K562 (cell line): ENCODE data around the gene VPS11. TPM values are rescaled to one million over a fixed set of nuclear protein-coding genes. Genes with fewer than 3 reads are reported as not detected.

ENCODE experiments used
- CBX1 ChIP-seq: sonication (generic); IDR thresholded peaks from 2 replicates; pipeline ENCODE4 v1.6.1; 2016; ENCODE audit warnings: antibody characterized with exemption, low read depth, mild to moderate bottlenecking
- EP400 ChIP-seq: fragments of 450-650 bp; IDR thresholded peaks from 2 replicates; pipeline ENCODE4 v1.6.1; 2017; ENCODE audit warnings: antibody characterized with exemption, mild to moderate bottlenecking, moderate library complexity
- FOXJ2 ChIP-seq: fragments of 200-800 bp; sonication (Bioruptor generic); IDR thresholded peaks from 2 replicates; pipeline ENCODE4 v1.6.1; 2016; ENCODE audit warnings: missing genetic modification characterization, missing compliant biosample characterization
- GABPA ChIP-seq: fragments of 200-800 bp; sonication (Bioruptor generic); conservative IDR thresholded peaks from 2 replicates; pipeline ENCODE4 v1.6.1; 2016; ENCODE audit warnings: low read depth, missing genetic modification characterization, missing compliant biosample characterization
- GATAD2B ChIP-seq: fragments of 450-650 bp; IDR thresholded peaks from 2 replicates; pipeline ENCODE4 v1.6.1; 2017; ENCODE audit warnings: mild to moderate bottlenecking, borderline replicate concordance
- HNRNPUL1 ChIP-seq: fragments of 200-400 bp; formaldehyde crosslinking; IDR thresholded peaks from 2 replicates; pipeline ENCODE4 v1.6.1; 2017; ENCODE audit warnings: low read length
- JUN ChIP-seq, 2 experiments: sonication (generic) in 1 of 2; formaldehyde crosslinking in 1 of 2; IDR thresholded peaks; 2 replicates each; pipeline versions ENCODE4 v1.6.1 to v1.8.0; 2012 to 2022; ENCODE audit warnings: borderline replicate concordance in 2 of 2, mild to moderate bottlenecking in 2 of 2, improper control_type of control experiment in 1 of 2, low read depth in 1 of 2, low read length in 1 of 2, missing genetic modification reagents in 1 of 2
- JUND ChIP-seq, 2 experiments: IDR thresholded peaks; 2 replicates in 1 of 2; 3 replicates in 1 of 2; pipeline ENCODE4 v1.6.1; 2011; ENCODE audit warnings: borderline replicate concordance in 2 of 2, low read depth in 2 of 2, low read length in 2 of 2, improper control_type of control experiment in 1 of 2, missing biosample characterization in 1 of 2, missing genetic modification characterization in 1 of 2, missing genetic modification reagents in 1 of 2
- KLF10 ChIP-seq: fragments of 250-450 bp; sonication (Bioruptor Pico); IDR thresholded peaks from 2 replicates; pipeline ENCODE4 v1.6.1; 2021; ENCODE audit warnings: matching md5 sums
- POLR2AphosphoS2 ChIP-seq: IDR thresholded peaks from 2 replicates; pipeline ENCODE4 v1.6.1; 2012; ENCODE audit warnings: low read length, improper control_type of control experiment
- SAFB2 ChIP-seq: fragments of 200-400 bp; formaldehyde crosslinking; IDR thresholded peaks from 2 replicates; pipeline ENCODE4 v1.6.1; 2018; ENCODE audit warnings: borderline replicate concordance, low read length, low read depth, moderate library complexity; ENCODE audit not compliant: severe bottlenecking
- TCF7 ChIP-seq: sonication (generic); IDR thresholded peaks from 2 replicates; pipeline ENCODE4 v1.6.1; 2016; ENCODE audit warnings: antibody characterized with exemption, borderline replicate concordance
- TEAD2 ChIP-seq: fragments of 450-650 bp; IDR thresholded peaks from 2 replicates; pipeline ENCODE4 v1.6.1; 2016; ENCODE audit warnings: missing genetic modification characterization, control low read depth, missing compliant biosample characterization
- XRCC5 ChIP-seq: fragments of 200-400 bp; formaldehyde crosslinking; IDR thresholded peaks from 2 replicates; pipeline ENCODE4 v1.6.1; 2017; ENCODE audit warnings: low read depth, mild to moderate bottlenecking, low read length
- ZNF263 ChIP-seq: sonication (generic); formaldehyde crosslinking; IDR thresholded peaks from 2 replicates; pipeline ENCODE4 v1.8.0; 2022; ENCODE audit warnings: mild to moderate bottlenecking, missing genetic modification reagents, borderline replicate concordance
- ZNF347 ChIP-seq: fragments of 450-650 bp; formaldehyde crosslinking; IDR thresholded peaks from 2 replicates; pipeline ENCODE4 v1.4.0; 2020; ENCODE audit warnings: low read depth, mild to moderate bottlenecking, moderate library complexity
- ZNF445 ChIP-seq: fragments of 250-450 bp; sonication (Bioruptor Pico); IDR thresholded peaks from 2 replicates; pipeline ENCODE4 v1.4.0; 2020; ENCODE audit warnings: low read depth, mild to moderate bottlenecking, moderate library complexity
- polyA plus RNA-seq, 8 experiments: library from polyadenylated mRNA; depleted of rRNA in 4 of 8; stranded (reverse) in 5 of 8; unstranded in 3 of 8; fragments of >200 nt; fragmentation: Nextera tagmentation in 2 of 8; fragmentation: Illumina TruSeq in 1 of 8; extraction: Ambion mirVana in 2 of 8; extraction: Trizol in 1 of 8; gene quantifications; 2 replicates each; pipeline versions ENCODE4 v1.2.1 to v1.2.3, GENCODE V29; 2011 to 2014; ENCODE audit warnings: inconsistent platforms in 1 of 8, missing spikeins in 1 of 8
- total RNA-seq, 7 experiments: library from RNA; depleted of rRNA in 6 of 7; stranded (reverse); fragments of >200 nt in 6 of 7; fragmentation: Illumina TruSeq in 2 of 7; extraction: Trizol in 2 of 7; gene quantifications; 2 replicates each; pipeline versions ENCODE4 v1.2.1 to v1.2.3, GENCODE V29; 2011 to 2021; ENCODE audit warnings: low replicate concordance in 1 of 7
- TF ChIP-seq, protein P1 (sequence below): fragments of 450-650 bp; conservative IDR thresholded peaks from 2 replicates; pipeline ENCODE4 v1.6.1; 2016; ENCODE audit warnings: missing genetic modification characterization, low read depth, mild to moderate bottlenecking, missing compliant biosample characterization, moderate library complexity
- TF ChIP-seq, protein P2 (sequence below): fragments of 450-650 bp; IDR thresholded peaks from 2 replicates; pipeline ENCODE4 v1.6.1; 2016
- TF ChIP-seq, protein P3 (sequence below): sonication (generic); formaldehyde crosslinking; IDR thresholded peaks from 2 replicates; pipeline ENCODE4 v1.8.1; 2022; ENCODE audit warnings: missing genetic modification reagents
- TF ChIP-seq, protein P4 (sequence below): fragments of 450-650 bp; IDR thresholded peaks from 2 replicates; pipeline ENCODE4 v1.6.1; 2014; ENCODE audit warnings: low read depth, mild to moderate bottlenecking, moderate library complexity, borderline replicate concordance

Gene VPS11
- total and polyA plus RNA-seq, 9 of the 15 experiments (the other 6 are each of a cell fraction or from before 2014, with no cell fraction given): 14.1 to 35.5 (median 27.5) TPM

DNA sequence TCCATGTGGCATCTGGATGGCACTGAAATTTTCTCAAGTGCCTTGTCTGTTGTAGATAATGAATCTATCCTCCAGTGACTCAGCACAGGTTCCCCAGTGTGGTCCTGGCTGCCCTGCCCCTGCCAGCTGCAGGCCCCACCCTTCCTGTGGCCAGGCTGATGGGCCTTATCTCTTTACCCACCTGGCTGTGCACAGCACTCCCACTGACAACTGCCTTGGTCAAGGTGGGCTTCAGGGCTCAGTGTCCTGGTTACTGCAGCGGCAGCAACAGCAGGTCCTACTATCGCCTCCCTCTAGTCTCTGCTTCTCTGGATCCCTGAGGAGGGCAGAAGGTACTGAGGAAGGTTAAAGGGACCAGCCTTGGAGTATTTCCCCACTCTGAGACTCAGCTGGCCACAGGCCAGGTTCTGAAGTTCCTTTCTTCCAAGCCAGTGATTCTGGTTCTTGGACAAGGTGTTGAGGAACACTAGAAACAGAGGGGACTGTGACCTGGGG lies 20.2 kb downstream of the VPS11 start (continued):
- TF ChIP-seq, protein P1, sequence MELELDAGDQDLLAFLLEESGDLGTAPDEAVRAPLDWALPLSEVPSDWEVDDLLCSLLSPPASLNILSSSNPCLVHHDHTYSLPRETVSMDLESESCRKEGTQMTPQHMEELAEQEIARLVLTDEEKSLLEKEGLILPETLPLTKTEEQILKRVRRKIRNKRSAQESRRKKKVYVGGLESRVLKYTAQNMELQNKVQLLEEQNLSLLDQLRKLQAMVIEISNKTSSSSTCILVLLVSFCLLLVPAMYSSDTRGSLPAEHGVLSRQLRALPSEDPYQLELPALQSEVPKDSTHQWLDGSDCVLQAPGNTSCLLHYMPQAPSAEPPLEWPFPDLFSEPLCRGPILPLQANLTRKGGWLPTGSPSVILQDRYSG (tag): peak; percentile 83; the same call in 1 of the 2 replicates
- TF ChIP-seq GABPA (tag) (peak; percentile 44; the same call in 1 of the 2 replicates), FOXJ2 (tag) (0 out of 2 replicates have a peak, but pooled peaks have one; percentile 28), POLR2AphosphoS2 (no peak; the same call in 1 of the 2 replicates), EP400 (peak; percentile 69), TEAD2 (tag) (no peak), SAFB2 (no peak), TCF7 (0 out of 2 replicates have a peak, but pooled peaks have one; percentile 61), ZNF263 (CRISPR knock-in tag) (0 out of 2 replicates have a peak, but pooled peaks have one; percentile 21), JUN (IDR thresholded peaks at IDR 0.05; ENCODE audit: borderline replicate concordance, low read depth, low read length) (peak; percentile 62; the same call in 1 of the 2 replicates), JUN (CRISPR knock-in tag; IDR thresholded peaks at IDR 0.05; ENCODE audit: borderline replicate concordance) (no peak), XRCC5 (no peak; the same call in 1 of the 2 replicates), HNRNPUL1 (no peak), KLF10 (no peak), JUND (IDR thresholded peaks at IDR 0.05; ENCODE audit: borderline replicate concordance, low read depth, low read length) (peak; percentile 85), JUND (tag; IDR thresholded peaks at IDR 0.05; ENCODE audit: borderline replicate concordance, low read depth, low read length) (peak; percentile 84; the same call in 2 of the 3 replicates), ZNF445 (CRISPR knock-in tag) (no peak), CBX1 (no peak), ZNF347 (CRISPR knock-in tag) (no peak), GATAD2B (peak; percentile 97; the same call in 1 of the 2 replicates)
- TF ChIP-seq, protein P2, sequence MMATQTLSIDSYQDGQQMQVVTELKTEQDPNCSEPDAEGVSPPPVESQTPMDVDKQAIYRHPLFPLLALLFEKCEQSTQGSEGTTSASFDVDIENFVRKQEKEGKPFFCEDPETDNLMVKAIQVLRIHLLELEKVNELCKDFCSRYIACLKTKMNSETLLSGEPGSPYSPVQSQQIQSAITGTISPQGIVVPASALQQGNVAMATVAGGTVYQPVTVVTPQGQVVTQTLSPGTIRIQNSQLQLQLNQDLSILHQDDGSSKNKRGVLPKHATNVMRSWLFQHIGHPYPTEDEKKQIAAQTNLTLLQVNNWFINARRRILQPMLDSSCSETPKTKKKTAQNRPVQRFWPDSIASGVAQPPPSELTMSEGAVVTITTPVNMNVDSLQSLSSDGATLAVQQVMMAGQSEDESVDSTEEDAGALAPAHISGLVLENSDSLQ: peak; percentile 50; the same call in 1 of the 2 replicates
- TF ChIP-seq, protein P3, sequence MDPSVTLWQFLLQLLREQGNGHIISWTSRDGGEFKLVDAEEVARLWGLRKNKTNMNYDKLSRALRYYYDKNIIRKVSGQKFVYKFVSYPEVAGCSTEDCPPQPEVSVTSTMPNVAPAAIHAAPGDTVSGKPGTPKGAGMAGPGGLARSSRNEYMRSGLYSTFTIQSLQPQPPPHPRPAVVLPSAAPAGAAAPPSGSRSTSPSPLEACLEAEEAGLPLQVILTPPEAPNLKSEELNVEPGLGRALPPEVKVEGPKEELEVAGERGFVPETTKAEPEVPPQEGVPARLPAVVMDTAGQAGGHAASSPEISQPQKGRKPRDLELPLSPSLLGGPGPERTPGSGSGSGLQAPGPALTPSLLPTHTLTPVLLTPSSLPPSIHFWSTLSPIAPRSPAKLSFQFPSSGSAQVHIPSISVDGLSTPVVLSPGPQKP: no peak
- TF ChIP-seq, protein P4, sequence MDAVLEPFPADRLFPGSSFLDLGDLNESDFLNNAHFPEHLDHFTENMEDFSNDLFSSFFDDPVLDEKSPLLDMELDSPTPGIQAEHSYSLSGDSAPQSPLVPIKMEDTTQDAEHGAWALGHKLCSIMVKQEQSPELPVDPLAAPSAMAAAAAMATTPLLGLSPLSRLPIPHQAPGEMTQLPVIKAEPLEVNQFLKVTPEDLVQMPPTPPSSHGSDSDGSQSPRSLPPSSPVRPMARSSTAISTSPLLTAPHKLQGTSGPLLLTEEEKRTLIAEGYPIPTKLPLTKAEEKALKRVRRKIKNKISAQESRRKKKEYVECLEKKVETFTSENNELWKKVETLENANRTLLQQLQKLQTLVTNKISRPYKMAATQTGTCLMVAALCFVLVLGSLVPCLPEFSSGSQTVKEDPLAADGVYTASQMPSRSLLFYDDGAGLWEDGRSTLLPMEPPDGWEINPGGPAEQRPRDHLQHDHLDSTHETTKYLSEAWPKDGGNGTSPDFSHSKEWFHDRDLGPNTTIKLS: no peak; the same call in 1 of the 2 replicates
